Measurements from ENCODE around the gene OSR1. TPM values are rescaled to one million over a fixed set of nuclear protein-coding genes. Genes with fewer than 3 reads are reported as not detected.
"Not testable (repeated sequence)": the region's sequence is repeated elsewhere in the genome, so short reads cannot be mapped to it uniquely, and the experiment has no call there.

OSR1 gene
- total RNA-seq, 1 experiment from 2014 or later = 2.6 TPM

DNA sequence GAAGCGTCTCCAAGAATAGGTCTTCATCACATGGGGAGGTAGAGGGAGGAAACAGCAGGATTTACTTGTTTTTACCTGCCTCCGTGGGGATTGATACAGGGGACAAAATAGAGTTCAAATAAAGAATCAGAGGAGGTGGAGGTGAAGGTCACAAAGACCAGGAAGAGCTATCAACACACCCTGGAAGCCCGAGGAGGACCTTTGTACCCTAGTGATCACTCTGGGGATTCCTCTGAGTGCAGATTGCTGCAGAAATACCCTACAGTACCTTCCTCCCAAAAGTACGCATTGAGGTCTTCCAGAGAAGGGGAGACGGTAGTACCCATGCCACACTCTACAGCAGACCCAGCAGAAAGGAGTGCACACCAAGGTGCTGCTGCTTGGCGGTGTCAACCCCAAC lies 44.9 kb downstream of the OSR1 start:
- no peak for ATAC-seq
- H3K36me3 ChIP-seq (ENCODE audit: control insufficient read depth in 1 of 2, insufficient read depth in 2 of 2, low read length in 2 of 2) = no peaks in the 10 kb centered on the region
- intact Hi-C loops (cut with micrococcal nuclease) = loop anchor here (10.0 kb wide), 1 partner anchor 429 kb away; no protein-coding TSS in a partner anchor
- ChIA-PET RAD21 (ENCODE audit: low non-redundant PET in 1 of 2, low total read pairs in 2 of 2, uncharacterized antibody in 2 of 2, unreplicated experiment in 2 of 2) (no interaction called here), POLR2A (no interaction called here), CTCF (interaction anchor here (0.7 to 1.5 kb wide), 3 partner anchors 14 to 563 kb away, joined by 3 to 4 read pairs (median 3); no protein-coding TSS in a partner anchor)
- no peaks in the 10 kb centered on the region for H3K27me3 ChIP-seq (ENCODE audit: insufficient read depth, low read length)
- TF ChIP-seq, protein P1, sequence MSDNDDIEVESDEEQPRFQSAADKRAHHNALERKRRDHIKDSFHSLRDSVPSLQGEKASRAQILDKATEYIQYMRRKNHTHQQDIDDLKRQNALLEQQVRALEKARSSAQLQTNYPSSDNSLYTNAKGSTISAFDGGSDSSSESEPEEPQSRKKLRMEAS (IDR thresholded peaks at IDR 0.05) = no peak
- TF ChIP-seq CEBPB (IDR thresholded peaks at IDR 0.05; ENCODE audit: low read depth) (no peak), ZFX (IDR thresholded peaks at IDR 0.05) (no peak), FOSL1 (IDR thresholded peaks at IDR 0.05; ENCODE audit: low read depth) (no peak)
- no peaks in the 10 kb centered on the region for H3K9me2 ChIP-seq (ENCODE audit: insufficient read depth)
- DNase-seq (ENCODE audit: low read depth, low spot score) = no peak
- H3K79me2 ChIP-seq (ENCODE audit: insufficient read depth, low read length) = no peaks in the 10 kb centered on the region
- H2AFZ ChIP-seq (ENCODE audit: low read depth, low read length, poor library complexity, severe bottlenecking) = no peak overlapping the region
- no TSS peak for BruUV-seq (replicated peaks)
- no peaks in the 10 kb centered on the region for H3K4me1 ChIP-seq (ENCODE audit: control insufficient read depth in 1 of 2, insufficient read depth in 2 of 2, low read length in 2 of 2)
- H4K20me1 ChIP-seq (ENCODE audit: insufficient read depth) = no peaks in the 10 kb centered on the region
- H3K9ac ChIP-seq (ENCODE audit: low read length) = no peak overlapping the region
- no peaks in the 10 kb centered on the region for H3K9me3 ChIP-seq (ENCODE audit: control insufficient read depth in 1 of 2, insufficient read depth in 1 of 2, low read depth in 1 of 2, low read length in 2 of 2)
- H3K4me3 ChIP-seq (replicated peaks in 1 of 2; ENCODE audit: low read depth in 1 of 2, low read length in 2 of 2) = no peak overlapping the region
- H3K4me2 ChIP-seq (ENCODE audit: low read length) = no peak overlapping the region
- H3K27ac ChIP-seq (ENCODE audit: low read depth, low read length) = no peak overlapping the region

DNA sequence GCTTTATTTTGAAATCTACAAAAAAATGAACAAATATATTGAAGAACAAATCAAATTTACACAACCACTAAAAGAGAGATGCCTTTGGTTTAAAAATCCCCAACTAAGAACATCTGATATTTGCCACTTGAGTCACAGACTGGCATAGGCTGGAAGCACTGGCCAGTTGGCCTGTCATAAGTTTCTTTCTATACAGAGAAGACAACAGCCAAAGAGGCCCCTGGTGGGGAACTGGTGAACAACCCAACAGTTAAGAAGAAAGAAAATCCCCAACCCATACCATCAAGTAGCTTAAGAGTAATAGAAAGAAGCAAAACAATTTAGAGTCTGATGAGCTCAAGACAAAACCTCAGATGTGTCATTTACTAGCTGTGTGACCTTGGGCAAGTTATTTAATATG lies 45.5 kb downstream of the OSR1 start:
- no TSS peak for BruUV-seq (replicated peaks)
- Histone ChIP-seq H3K36me3 (ENCODE audit: control insufficient read depth in 1 of 2, insufficient read depth in 2 of 2, low read length in 2 of 2) (no peaks in the 10 kb centered on the region), H3K27me3 (ENCODE audit: insufficient read depth, low read length) (no peaks in the 10 kb centered on the region), H3K4me3 (replicated peaks in 1 of 2; ENCODE audit: low read depth in 1 of 2, low read length in 2 of 2) (no peak overlapping the region), H3K27ac (ENCODE audit: low read depth, low read length) (no peak overlapping the region), H3K4me1 (ENCODE audit: control insufficient read depth in 1 of 2, insufficient read depth in 2 of 2, low read length in 2 of 2) (no peaks in the 10 kb centered on the region), H2AFZ (ENCODE audit: low read depth, low read length, poor library complexity, severe bottlenecking) (no peak overlapping the region), H3K9me2 (ENCODE audit: insufficient read depth) (no peaks in the 10 kb centered on the region), H3K9ac (ENCODE audit: low read length) (no peak overlapping the region), H3K9me3 (ENCODE audit: control insufficient read depth in 1 of 2, insufficient read depth in 1 of 2, low read depth in 1 of 2, low read length in 2 of 2) (no peaks in the 10 kb centered on the region), H4K20me1 (ENCODE audit: insufficient read depth) (no peaks in the 10 kb centered on the region), H3K4me2 (ENCODE audit: low read length) (no peak overlapping the region), H3K79me2 (ENCODE audit: insufficient read depth, low read length) (no peaks in the 10 kb centered on the region)
- TF ChIP-seq, protein P2, sequence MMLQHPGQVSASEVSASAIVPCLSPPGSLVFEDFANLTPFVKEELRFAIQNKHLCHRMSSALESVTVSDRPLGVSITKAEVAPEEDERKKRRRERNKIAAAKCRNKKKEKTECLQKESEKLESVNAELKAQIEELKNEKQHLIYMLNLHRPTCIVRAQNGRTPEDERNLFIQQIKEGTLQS (IDR thresholded peaks at IDR 0.05) = no peak
- TF ChIP-seq SRF (IDR thresholded peaks at IDR 0.05; ENCODE audit: low read depth) = no peak
- peak; percentile 48 for TF ChIP-seq RAD21 (IDR thresholded peaks at IDR 0.05; ENCODE audit: low read depth)
- TF ChIP-seq, protein P3, sequence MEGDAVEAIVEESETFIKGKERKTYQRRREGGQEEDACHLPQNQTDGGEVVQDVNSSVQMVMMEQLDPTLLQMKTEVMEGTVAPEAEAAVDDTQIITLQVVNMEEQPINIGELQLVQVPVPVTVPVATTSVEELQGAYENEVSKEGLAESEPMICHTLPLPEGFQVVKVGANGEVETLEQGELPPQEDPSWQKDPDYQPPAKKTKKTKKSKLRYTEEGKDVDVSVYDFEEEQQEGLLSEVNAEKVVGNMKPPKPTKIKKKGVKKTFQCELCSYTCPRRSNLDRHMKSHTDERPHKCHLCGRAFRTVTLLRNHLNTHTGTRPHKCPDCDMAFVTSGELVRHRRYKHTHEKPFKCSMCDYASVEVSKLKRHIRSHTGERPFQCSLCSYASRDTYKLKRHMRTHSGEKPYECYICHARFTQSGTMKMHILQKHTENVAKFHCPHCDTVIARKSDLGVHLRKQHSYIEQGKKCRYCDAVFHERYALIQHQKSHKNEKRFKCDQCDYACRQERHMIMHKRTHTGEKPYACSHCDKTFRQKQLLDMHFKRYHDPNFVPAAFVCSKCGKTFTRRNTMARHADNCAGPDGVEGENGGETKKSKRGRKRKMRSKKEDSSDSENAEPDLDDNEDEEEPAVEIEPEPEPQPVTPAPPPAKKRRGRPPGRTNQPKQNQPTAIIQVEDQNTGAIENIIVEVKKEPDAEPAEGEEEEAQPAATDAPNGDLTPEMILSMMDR (IDR thresholded peaks at IDR 0.05 in 2 of 3, conservative IDR thresholded peaks at IDR 0.05 in 1 of 3; ENCODE audit: borderline replicate concordance in 1 of 3, insufficient read depth in 1 of 3, low read depth in 2 of 3, low read length in 2 of 3) = peak; percentile 29 to 44 (median 44); a peak in 5 of 6 replicates
- DNase-seq (ENCODE audit: low read depth, low spot score) = peak; percentile 4
- intact Hi-C loops (cut with micrococcal nuclease) = loop anchor here (10.0 kb wide), 1 partner anchor 428 kb away; no protein-coding TSS in a partner anchor
- ChIA-PET POLR2A (no interaction called here), RAD21 (ENCODE audit: low non-redundant PET in 1 of 2, low total read pairs in 2 of 2, uncharacterized antibody in 2 of 2, unreplicated experiment in 2 of 2) (no interaction called here), CTCF (interaction anchor here (0.7 to 1.5 kb wide), 3 partner anchors 14 to 562 kb away, joined by 3 to 4 read pairs (median 3); no protein-coding TSS in a partner anchor)
- ATAC-seq = peak; percentile 90

DNA sequence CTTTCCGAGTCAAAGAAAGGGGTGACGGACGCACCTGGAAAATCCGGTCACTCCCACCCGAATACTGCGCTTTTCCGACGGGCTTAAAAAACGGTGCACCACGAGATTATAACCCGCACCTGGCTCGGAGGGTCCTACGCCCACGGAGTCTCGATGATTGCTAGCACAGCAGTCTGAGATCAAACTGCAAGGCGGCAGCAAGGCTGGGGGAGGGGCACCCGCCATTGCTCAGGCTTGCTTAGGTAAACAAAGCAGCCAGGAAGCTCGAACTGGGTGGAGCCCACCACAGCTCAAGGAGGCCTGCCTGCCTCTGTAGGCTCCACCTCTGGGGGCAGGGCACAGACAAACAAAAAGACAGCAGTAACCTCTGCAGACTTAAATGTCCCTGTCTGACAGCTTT lies 52.4 kb downstream of the OSR1 start:
- H3K4me2 ChIP-seq (ENCODE audit: low read length); BruUV-seq (replicated peaks); H3K27ac ChIP-seq (ENCODE audit: low read depth, low read length); H3K9ac ChIP-seq (ENCODE audit: low read length); DNase-seq (ENCODE audit: low read depth, low spot score); CTCF ChIA-PET; intact Hi-C loops (cut with micrococcal nuclease); H4K20me1 ChIP-seq (ENCODE audit: insufficient read depth); H3K4me3 ChIP-seq (replicated peaks in 1 of 2; ENCODE audit: low read depth in 1 of 2, low read length in 2 of 2); H3K4me1 ChIP-seq (ENCODE audit: control insufficient read depth in 1 of 2, insufficient read depth in 2 of 2, low read length in 2 of 2); H3K9me2 ChIP-seq (ENCODE audit: insufficient read depth); POLR2A ChIA-PET; H3K9me3 ChIP-seq (ENCODE audit: control insufficient read depth in 1 of 2, insufficient read depth in 1 of 2, low read depth in 1 of 2, low read length in 2 of 2); H3K36me3 ChIP-seq (ENCODE audit: control insufficient read depth in 1 of 2, insufficient read depth in 2 of 2, low read length in 2 of 2); H3K27me3 ChIP-seq (ENCODE audit: insufficient read depth, low read length); ATAC-seq; H2AFZ ChIP-seq (ENCODE audit: low read depth, low read length, poor library complexity, severe bottlenecking); H3K79me2 ChIP-seq (ENCODE audit: insufficient read depth, low read length); RAD21 ChIA-PET (ENCODE audit: low non-redundant PET in 1 of 2, low total read pairs in 2 of 2, uncharacterized antibody in 2 of 2, unreplicated experiment in 2 of 2): not testable (repeated sequence)

Data from HCT116 (cell line).